ENCODE measurements around the gene NKG7.

Gene NKG7

DNA sequence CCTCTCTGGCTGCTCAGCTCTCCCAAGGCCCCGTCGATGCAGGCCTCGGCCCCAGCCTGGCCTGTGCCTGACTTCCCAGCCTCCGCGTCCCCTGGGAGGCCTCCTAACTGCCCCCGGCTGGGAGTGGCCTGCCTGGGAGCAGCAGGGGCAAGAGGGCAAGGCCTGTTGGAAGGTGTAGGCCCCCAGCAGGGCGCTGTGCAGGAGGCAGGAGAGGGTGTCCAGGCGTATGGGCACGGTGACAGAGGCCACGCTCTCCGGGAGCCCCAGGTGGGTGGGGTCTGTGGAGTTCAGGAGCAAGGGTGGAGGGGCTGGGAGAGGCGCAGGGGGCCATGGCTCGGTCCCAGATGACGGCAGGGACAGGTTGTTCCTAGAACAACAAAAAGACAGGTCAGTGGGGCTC lies 16.7 kb upstream of the NKG7 start:
- no peak for DNase-seq

DNA sequence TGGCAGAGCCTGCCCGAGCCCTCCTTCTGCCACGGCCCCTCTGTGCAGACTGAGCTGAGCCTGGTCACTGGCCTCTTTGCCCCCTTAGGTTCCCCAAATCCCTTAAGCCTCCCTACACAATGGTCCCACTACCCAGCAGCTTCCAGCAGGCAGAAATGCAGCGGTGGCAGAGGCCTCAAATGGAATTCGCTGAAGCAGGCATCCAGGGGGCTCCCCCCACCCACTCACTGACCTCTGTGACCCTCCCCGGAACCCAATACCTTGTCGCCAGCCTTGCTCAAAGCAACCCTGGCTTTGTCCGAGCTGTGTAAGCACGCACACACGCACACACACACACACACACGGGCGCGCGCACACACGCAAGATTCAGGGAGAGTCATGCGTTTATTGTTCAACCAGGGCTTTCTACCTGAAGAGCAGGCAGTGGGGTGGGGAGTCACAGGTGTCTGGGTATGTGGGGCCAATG lies 15.5 kb upstream of the NKG7 start, which contains the start of gene LIM2:
Gene LIM2, minus strand, starts transcription at position 51 of the 466 bp plus-strand sequence. CDS start 531 bp downstream, outside the sequence.
- no peak for DNase-seq

DNA sequence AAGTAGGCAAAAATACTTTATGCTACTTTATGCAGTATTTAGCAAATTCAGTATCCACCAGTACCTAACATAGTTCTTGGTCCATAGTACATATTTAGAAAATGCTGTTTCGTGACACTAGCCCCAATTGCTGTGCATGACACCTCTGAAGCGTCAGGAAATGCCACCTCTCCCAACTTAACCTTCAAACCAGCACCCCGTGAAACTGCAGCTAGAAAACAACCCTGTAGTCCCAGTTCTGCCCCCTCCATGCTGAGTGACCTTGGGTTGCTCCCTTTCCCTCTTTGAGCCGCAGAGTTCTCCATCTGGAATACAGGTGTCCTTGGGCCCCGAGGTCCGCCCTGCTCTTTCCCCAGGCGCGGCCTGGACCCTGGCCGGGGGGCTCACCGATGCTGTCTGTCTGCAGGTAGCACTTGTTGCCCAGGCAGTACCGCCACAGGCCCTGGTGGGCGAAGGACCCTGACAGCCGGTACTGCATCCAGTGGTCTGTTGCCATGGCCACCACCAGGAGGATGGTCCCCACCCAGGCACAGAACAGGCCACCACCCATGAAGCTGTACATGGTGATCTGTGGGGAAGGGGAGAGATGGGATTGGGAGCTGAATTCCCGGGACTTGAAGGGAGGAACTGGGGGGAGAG lies 14.5 kb upstream of the NKG7 start:
- DNase-seq, result no peak

DNA sequence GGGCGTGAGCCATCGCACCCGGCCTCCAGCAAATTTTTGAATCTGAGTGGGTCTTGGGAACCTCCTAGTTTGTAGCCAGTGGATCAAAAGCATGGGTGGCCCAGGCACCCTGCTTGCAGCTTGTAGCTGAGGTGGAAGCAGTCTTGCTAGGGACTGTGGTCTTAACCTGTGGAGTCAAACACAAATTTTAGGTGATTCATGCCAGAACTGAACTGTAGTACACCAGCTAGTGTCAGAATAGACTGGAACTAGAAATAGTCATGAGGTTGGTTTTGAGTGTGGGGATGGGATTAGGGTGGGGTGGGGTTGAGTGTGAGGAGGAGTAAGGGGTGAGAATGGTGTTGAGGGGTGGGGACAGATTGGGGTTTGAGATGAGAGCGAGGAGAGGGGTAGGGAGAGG lies 9.6 kb upstream of the NKG7 start:
- DNase-seq, result no peak

DNA sequence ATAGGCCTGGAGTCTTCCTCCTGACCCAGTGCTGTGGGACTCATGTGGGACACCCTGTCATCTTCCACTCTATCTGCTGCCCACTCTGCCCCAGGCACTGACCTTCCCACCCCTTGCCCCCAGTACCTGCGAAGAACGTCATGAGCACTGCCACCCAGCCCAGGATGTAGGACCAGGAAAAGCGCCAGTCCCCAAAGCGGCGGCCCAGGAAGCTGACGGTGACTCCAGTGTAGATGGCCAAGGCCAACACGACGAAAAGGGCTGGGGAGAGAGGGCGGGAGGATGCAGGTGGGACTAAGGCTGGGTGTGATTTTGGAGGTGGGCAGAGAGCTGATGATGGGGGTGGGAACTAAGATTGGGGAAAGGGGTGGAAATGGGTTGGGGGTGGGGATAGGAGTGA lies 7.9 kb upstream of the NKG7 start:
- no peak for DNase-seq

DNA sequence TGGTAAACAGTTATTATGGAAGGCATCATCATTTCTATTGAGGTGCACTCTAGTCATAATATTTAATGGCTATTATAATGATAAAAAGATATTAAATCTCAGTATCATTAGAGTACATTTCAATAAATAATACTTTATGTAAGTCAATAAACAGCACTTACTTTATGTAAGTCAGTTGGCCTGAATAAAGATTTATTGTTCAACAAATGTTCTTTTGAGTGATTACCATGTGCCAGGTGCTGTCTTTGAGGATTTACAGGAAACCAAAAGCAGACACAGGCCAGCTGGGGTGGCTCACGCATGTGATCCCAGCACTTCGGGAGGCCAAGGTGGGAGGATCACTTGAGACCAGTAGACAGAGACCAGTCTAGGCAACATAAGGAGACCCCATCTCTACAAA lies 5.0 kb upstream of the NKG7 start:
- DNase-seq, result no peak

DNA sequence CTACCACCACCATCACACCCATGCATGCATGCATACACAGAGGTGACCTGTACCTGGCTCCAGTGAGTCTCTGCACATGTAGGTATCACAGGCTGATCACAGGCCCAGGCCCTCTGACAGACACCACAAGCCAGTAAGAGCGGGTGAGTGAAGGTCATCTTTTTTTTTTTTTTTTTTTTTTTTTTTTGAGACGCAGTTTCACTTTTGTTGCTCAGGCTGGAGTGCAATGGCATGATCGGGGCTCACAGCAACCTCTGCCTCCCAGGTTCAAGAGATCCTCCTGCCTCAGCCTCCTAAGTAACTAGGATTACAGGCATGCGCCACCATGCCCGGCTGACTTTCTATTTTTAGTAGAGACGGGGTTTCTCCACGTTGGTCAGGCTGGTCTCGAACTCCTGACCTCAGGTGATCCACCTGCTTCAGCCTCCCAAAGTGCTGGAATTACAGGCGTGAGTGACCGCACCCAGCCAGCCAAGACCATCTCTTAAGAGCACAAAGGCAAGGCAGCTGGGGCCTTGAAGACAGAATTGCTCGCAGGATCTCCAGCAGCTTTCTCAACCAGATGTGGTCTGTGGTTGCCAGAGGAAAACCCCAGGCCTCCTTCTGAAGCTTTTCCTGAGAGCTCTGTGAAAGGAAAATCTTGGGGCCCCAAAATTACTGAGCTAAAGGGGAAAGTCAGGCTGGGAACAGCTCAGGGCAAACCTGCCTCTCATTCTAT lies 3.2 kb upstream of the NKG7 start:
- no peak for DNase-seq

DNA sequence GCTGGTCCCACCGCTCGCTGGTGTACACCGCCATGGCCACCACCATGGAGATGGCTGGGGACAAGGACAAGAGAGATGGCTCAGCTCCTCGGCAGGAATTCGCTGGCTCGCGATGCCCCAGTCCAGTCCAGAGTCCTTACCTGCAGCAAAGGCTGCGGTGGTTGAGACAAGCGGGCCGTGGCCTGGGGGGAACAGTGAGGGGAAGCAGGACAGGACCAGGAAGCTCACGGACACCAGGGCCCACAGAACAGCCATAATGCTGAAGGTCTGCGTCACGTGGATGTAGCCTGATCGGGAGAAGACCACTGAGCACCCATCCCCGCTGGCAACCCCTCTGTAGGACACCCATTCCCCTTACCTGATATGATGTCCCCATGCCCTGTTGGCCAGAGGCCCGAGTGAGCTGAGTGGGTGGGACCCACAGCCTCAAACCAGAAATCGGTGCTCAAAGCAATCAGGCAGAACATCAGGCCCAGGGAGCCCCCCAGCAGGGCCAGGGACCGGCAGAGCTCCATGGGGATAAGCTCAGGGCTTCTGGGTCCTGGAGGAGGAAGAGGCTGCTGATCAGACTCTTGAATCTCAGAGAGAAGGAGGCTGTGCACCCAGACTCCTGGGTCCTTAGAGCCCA lies 319 bp downstream of the NKG7 start:
- no peak for DNase-seq

DNA sequence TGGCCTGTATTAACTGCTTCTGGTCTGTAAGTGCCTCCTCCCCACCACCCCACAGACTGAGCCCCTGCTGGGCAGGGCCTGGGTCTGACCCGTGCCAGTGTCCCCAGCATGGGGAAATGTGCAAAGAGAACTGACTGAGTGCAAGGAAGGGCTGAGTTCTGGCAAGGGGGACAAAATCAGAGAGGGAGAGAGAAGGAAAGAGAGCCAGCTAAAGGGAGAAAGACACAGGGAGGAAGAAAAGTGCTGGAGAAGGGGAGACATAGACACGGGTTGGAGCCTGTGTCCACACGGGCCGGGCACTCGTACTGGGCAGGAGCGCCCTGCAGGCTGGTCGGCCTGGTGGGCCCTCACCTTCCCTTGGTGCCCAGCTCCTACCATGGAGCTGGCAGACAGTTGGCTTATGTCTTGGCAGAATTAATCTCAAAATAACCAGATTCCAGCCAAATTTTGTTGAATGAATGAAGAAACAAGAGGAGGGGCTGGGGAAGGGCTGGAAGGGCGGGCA lies 1.2 kb downstream of the NKG7 start:
- no peak for DNase-seq

DNA sequence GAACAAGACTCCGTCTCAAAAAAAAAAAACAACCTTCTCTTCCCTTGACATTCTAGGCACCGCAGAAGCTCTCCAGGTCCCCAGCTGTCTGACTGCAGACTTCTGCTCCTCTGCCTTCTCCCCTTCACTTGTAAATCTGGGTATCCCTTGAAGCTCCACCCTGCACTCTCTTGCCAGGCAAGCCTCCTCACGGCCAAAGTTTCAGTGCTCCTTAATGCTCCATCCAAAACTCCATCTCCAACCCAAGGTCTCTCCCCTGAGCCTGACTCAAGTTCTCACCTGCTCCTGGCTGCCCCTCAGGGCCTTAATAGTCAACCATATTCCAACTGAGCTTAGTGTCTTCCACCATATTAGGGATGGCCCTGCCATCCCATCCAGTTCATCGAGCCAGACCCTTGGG lies 2.2 kb downstream of the NKG7 start:
- no peak for DNase-seq

DNA sequence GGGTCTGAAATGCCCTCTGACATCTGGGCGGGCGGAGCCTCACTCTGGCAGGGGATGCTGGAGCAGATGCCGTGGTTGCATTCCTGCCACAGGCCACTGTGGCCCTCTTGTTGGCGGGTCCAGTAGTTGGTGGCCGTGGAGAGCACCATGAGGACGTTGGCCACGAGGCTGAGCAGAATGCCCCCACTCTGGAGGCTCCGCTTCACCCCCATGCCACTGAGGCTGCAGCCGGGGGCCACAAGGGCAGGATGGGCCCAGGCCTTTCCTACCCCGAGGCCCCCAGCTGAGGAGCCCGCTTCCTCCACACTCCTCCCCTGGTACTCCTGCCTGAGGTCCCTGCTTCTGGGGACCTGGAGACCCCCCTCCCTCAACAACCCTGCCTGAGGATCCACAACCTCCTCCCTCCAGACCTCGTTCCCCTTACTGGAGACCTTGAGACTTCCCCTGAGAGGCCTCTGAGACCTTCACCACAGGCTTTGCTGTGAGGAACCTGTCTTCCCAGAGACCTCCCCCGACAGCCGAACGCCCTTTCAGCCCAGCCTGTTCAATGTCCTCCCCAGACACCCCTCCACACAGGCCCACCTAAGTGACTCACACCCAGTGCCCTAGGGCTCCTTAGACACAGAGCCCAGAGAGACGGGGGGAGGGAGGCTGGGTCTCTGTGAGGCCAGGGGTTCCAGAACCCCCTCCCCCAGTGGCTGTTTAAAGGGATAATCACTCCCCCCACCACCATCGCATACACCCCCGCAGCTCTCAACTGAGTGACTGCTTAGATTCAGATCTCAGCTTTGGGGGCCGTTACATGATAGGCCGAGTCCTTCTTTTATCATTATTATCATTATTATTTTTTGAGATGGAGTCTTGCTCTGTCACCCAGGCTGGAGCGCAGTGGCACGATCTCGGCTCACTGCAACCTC lies 3.8 kb downstream of the NKG7 start, which contains the start of gene CLDND2:
Gene CLDND2, minus strand, starts transcription at position 638 of the 917 bp plus-strand sequence. Its CDS starts 426 bp downstream, at position 212.
- peak; percentile 36 for DNase-seq

DNA sequence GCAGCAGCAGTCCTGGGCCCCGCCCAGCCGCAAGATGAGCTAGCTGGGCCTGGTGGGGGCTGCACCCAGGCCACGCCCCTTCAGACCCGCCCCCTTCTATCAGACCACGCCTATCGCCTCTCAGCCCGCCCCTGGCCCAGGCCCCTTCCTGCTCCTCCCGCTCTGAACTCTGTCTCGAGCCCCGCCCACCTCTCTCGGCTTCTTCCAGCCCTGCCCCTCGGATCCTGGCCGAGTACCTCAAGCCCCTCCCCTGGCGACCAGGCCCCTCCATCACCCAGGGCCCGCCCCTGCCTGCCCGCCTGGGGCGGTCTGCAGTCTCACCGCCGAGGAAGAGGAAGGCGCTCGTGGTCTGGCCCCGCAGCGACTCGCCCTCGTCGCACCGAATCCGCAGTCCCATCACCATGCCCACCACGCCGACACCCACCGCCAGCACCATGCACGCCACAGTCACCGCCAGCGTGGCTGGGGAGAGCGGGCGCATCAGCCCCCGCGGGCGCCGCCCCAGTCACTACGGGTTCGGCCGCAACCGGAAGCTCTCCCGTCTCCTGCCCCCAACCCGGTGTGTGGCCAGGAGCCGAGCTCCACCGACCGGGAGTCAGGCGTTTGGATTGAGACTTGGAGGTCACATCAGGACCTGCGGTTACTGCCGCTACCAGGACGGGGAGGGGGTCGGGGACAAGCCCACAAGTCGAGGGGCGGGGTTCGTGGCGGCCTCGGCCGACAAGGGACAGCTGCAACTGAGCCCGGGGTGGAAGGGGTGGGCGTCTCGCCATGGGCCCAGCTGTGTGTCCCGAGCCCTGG lies 4.7 kb downstream of the NKG7 start:
- DNase-seq, result peak; percentile 100

DNA sequence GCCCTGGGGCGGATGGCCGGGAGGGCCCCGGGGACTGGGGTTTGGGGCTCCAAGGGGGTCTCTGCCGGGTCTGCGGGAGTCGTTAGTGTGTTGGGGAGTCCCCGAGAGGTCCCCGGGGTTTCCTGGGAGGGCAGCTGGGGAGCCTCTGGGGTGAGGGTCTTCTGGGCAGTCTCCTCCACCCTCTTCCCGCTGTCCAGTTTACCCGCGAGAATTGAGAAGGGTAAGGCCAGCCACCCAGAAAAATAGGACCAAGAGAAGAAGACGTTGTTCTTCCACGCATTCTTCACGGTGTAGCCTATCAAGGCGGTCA lies 5.2 kb downstream of the NKG7 start:
- no peak for DNase-seq

DNA sequence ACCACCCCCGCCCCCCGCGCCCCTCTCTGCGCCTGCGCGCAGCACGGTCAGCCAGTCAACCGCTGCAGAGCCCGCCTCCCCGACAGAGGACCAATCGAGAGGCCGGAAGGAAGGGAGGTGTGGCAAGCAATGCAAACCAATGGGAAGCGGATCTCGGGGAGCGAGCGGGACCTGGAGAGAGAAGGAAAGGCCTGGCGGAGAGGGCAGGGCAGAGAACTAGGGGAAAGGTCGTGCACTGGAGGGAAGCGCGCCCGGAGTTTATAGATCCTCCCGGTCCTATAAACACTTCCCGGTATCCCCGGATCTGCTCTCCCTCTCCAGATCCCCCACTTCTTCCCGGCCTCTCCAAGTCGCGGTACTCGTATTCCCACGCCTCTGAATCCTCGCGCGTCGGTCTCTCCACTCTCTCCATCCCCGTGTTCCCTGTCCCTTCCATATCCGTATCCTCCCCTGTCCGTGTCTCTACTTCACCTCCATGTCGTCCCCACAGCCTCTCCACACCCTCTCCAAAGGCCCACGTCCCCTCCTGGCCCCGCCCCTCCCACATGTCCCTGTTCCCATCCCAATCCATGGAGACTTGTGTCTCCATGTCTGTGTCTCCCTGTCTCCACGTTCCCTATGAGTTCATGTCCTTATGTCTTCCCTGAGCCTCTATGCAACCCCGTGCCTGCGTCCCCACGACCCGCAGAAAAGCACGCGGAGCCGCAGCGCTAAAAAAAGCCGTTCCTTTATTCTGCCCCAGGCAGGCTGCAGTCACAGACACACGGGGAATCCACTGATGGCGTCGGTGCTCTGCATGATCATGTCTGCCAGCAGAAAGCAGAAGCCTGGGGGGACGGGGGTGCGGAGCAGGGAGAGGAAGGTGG lies 5.8 kb downstream of the NKG7 start:
- peak; percentile 99 for DNase-seq

DNA sequence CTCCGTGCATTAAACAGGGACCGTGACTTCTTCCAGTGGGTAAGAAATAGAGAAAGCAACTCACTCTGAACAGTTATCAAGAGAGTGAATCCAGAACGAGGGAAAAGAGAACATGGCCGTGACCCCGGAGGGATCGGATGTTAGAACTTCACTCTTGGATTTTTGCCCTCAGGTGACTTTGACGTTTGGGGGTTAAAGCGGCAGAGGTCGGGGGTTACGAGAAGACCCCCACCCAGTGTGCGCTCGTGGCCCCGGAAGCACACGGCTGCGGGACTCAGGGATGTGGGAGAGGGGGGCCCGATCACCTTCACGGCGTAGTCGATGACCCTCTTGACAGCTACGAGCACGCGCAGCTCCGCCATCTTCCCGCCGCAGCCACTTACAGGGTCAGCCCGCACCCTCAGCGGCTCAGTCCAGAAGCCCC lies 6.5 kb downstream of the NKG7 start, which contains the start of gene ETFB:
Gene ETFB, minus strand, starts transcription at position 424 of the 424 bp plus-strand sequence. Its CDS starts 62 bp downstream, at position 362.
- DNase-seq, result no peak

DNA sequence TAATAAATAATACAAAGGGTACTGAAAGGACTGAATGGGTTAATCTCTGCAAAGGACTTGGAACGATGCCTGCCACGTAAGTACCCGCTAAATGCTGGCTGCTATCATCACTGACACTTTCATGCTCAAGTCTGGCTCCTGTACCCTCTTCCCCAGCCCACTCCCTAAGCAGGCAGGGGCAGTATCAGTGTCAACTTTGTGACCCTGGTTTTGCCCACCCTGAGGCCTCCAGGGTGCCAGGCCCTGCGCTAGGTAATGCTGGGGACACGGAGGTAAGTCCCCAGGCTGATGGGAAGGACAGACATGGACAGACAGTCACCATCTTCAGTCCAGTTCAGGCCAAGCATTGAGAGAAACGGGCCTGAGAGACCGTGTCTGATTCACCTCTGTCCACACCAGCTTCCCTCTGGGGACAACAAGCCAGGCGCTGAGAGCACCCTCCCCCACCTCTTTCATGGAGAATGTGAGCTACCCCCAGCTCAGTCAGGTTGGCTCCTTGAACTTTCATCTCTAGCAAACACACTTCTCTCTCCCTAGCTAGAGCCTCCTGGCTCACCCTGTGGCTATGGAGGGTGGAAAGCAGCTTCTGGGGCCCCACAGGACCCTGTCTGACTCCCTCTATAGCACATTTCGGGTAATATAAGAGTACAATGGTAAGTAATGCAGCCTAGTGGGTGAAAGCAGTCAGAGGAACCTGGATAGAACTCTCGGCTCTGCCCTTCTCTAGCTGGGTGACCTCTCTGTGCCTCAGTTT lies 7.1 kb downstream of the NKG7 start:
- DNase-seq, result peak; percentile 70

DNA sequence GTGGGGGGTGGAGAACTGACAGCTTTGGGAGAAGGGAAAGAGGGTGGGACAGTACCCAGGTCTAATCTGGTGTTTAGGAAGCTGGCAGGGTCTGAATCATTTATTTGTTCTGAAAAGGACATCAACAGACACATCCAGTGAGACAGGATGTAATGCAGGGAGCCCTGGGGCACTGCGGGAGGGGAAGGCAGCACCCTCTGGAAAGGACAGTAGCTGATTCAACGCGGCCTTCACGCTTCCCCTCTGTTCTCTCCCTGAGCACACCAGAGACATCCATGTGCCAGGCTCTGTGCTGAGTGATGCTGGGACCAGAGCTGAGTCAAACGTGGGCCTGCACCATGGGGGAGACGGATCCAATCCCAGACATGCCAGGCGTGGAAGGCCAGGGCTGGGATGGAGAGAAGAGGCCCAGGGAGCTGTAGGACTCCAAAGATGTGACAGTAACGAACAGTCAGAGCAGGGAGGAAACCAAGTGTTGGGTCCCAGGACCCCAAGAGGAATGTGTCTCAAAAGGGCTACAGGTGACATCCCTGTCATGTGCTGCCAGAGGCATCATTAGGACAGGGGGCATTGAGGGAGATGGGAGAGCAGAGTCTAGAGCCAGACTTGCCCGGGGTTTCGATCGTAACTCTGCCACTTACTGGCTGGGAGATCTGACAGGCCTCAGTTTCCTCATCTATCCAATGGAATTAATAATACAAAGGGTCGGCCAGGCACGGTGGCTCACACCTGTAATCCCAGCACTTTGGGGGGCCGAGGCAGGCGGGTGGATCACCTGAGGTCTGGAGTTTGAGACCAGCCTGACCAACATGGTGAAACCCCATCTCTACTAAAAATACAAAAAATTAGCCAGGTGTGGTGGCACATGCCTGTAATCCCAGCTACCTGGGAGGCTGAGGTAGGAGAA lies 8.0 kb downstream of the NKG7 start:
- no peak for DNase-seq

DNA sequence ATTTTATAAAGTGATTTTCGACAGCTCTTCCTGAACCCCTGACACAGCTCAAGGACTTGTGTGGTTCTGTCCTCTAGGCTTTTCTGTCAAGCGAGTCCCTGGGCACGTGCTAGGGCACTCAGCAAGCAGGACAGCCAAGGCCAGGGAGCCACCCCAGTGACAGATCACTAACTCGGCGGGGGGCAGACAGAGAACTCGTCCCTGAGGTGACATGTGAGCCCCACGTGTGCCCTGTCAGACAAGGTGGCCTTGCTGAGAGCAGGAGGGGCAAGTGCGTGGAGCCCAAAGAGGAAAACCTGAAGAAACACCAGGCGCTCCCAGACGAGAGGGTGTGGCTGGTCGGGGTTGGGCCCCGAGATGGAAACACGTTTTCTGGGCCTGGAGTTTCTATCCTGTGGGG lies 11.2 kb downstream of the NKG7 start:
- DNase-seq, result no peak

DNA sequence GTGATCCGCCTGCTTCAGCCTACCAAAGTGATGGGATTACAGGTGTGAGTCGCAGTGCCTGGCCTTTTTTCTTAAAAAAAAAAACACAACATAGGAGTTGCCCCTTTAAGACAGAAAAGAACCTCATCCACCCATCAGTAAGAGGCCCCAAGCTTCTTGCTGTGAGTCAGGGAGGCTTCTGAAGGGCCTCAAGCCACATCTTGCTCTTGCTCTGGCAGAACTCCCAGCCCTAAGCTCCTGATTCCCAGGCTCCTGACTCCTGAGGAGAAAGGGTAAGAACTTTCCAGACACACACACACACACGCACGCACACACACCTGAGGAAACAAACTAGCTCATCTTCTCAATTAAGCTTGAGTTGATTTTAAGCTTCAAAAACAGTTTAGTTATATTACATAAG lies 13.2 kb downstream of the NKG7 start:
- no peak for DNase-seq
